Choroid plexus epithelial cell (primary cell): ENCODE data around the gene TSR1.

Source experiments
- DNase-seq: peaks from one replicate; pipeline ENCODE4 v3.0.0-alpha.2; 2010; ENCODE audit warnings: low read depth
- H3K4me3 ChIP-seq: 2 replicates; pipeline ENCODE4 v1.5.1; 2011; ENCODE audit warnings: low read depth, mild to moderate bottlenecking, control low read depth, low read length, moderate library complexity
- CTCF ChIP-seq: conservative IDR thresholded peaks from 2 replicates; pipeline ENCODE4 v1.5.1; 2011; ENCODE audit warnings: low read depth, mild to moderate bottlenecking, control low read depth, inconsistent platforms, low read length, moderate library complexity

The TSR1 gene

GRCh38 chr17:2363318-2363717 is 27.1 kb upstream of the TSR1 start:
- DNase-seq: no peak
- TF ChIP-seq CTCF: no peak
- no peak overlapping the region for H3K4me3 ChIP-seq

- no peak overlapping the region for H3K4me3 ChIP-seq
- no peak for TF ChIP-seq CTCF
- no peak for DNase-seq
Observed at GRCh38 chr17:2362881-2363280, 26.6 kb upstream of the TSR1 start.

- TF ChIP-seq CTCF: no peak
- H3K4me3 ChIP-seq: no peak overlapping the region
- no peak for DNase-seq
Observed at GRCh38 chr17:2362416-2362815, 26.2 kb upstream of the TSR1 start.

GRCh38 chr17:2362016-2362415 is 25.8 kb upstream of the TSR1 start:
- no peak for TF ChIP-seq CTCF
- no peak for DNase-seq
- no peak overlapping the region for H3K4me3 ChIP-seq

- DNase-seq: no peak
- no peak for TF ChIP-seq CTCF
- H3K4me3 ChIP-seq: no peak overlapping the region
Observed at GRCh38 chr17:2361010-2361760, 24.9 kb upstream of the TSR1 start.

- H3K4me3 ChIP-seq: no peak overlapping the region
- no peak for TF ChIP-seq CTCF
- no peak for DNase-seq
Observed at GRCh38 chr17:2357931-2358434, 21.7 kb upstream of the TSR1 start.

GRCh38 chr17:2357237-2357636 is 21.0 kb upstream of the TSR1 start:
- DNase-seq: no peak
- H3K4me3 ChIP-seq: no peak overlapping the region
- no peak for TF ChIP-seq CTCF
